NCI-H2107 treated with DMSO at 0.1 percent for 48 hours (cell line): ENCODE data around the gene KCNC2.

Source experiments
- DNase-seq: peaks from one replicate; lab custom pipeline; 2025; ENCODE audit not compliant: unreplicated experiment; lab: John Stamatoyannopoulos, UW

Gene KCNC2

DNA sequence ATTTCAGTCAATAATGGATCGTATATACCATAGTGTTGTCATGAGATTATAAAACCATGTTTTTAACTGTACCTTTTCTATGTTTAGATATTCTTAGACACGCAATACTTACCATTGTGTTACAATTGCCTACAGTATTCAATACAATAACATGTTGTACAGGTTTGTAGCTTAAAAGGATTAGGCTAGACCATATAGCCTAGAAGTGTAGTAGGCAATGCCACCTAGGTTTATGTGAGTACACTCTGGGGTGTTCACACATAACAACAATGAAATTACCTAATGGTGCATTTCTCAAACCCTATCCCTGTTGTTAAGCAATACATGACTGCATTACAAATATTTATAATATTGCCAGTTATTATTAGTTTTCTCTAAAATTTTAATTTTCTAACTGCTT, 144.2 kb downstream of the KCNC2 start:
- DNase-seq = no peak

DNA sequence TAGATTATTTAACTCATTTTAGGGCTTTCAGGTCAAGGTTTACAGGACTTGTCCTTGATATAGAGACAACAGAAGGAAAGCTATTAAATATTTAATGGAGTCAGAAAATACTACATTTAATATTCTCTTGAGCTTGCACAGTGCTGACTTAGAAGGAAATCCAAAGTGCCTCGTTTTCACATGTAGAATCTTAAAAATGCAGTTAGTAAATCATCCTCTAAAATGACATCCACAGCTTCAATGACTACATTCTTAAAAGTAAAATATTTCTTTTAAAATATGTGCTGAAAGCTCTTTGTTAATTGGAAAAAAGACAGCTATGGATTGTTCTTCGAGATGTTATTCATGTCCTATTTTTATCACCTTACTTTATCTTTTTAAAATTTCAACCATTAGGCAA, 146.9 kb downstream of the KCNC2 start:
- no peak for DNase-seq

GRCh38 chr12:75058228-75058627, 151.4 kb downstream of the KCNC2 start:
- no peak for DNase-seq

GRCh38 chr12:75048767-75049166, 160.9 kb downstream of the KCNC2 start:
- no peak for DNase-seq

DNA sequence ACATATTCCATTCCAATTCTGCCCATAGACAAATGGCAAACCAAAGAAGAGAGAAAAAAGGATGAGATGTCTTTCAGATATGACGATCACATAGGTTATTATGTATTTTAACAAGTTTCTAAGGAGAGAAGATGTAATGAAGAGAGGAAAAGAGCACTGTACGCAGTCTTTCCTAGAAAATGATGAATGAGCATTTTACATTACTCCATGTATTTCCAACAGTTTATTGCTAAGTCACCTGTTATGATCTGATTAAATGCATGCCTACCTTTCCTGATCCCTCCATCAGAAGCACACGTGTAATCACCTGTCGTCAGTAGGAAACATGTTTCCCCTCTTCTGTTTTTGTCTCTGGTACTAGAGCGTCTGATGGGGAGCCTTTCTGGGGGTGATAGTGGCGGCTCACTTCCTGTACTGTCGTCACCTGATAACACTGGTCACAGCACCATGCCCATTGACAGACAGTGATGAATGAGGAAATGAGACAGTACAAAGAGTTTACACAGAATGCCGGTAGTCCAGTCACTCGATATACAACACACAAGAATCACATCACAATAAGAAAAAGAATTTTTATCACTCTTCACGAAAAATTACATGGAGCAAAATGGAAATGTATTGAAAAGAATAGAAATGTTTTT, 161.6 kb downstream of the KCNC2 start:
- no peak for DNase-seq

DNA sequence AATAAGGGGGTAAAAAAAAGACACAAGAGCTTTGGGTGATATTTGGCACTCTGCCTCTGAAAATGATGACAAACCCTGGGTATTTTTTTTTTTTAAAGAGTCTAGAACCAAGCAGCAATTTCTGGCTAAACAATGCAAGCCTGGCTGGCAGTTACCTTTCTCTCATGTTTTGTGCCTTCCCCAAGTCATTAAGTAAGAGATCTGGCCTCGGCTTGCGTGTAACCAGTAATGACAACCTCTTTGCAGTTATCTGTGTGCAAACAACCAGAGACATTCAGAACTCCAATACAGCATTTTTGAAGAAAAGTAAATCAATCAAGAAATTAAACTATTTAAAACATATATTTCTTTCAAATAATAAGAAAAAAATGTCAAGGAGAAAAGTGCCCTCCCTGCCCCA, 167.5 kb downstream of the KCNC2 start:
- no peak for DNase-seq

GRCh38 chr12:75041472-75041871, 168.2 kb downstream of the KCNC2 start:
- no peak for DNase-seq

GRCh38 chr12:75020068-75020557, 189.5 kb downstream of the KCNC2 start:
- DNase-seq = no peak

- DNase-seq = no peak
These were observed 198.5 kb downstream of the KCNC2 start for GRCh38 chr12:75011120-75011519.

- DNase-seq = no peak
These were observed 202.5 kb downstream of the KCNC2 start for GRCh38 chr12:75007133-75007532.

DNA sequence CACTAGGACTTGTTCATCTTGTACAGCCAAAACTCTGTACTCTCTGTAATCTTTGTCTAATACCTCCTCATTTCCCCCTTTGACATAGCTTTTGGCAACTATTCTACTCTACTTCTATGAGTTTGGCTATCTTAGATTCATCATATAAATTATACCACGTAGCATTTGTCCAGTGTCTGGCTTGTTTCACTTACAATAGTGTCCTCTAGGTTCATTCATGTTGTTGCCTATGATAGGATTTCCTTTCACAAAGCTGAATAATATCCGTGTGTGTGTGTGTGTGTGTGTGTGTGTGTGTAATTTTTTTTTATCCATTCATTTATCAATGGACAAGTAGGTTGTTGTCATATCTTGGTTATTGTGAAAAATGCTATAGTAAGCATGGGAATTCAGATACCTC, 209.5 kb downstream of the KCNC2 start:
- no peak for DNase-seq

GRCh38 chr12:74999474-74999873, 210.2 kb downstream of the KCNC2 start:
- no peak for DNase-seq
